ENCODE results near the gene ADGRE1. TPM values are rescaled to one million over a fixed set of nuclear protein-coding genes. Genes with fewer than 3 reads are reported as not detected.

Gene ADGRE1
- total RNA-seq, 1 donor from 2014 or later = not detected

GRCh38 chr19:6890938-6891337 is 3.6 kb downstream of the ADGRE1 start:
- Mint-ChIP-seq H3K4me3 (ENCODE audit: unreplicated experiment) (no peak overlapping the region), H3K36me3 (ENCODE audit: unreplicated experiment) (no peaks in the 10 kb centered on the region), H3K4me1 (ENCODE audit: unreplicated experiment) (no peaks in the 10 kb centered on the region), H3K27me3 (ENCODE audit: unreplicated experiment) (no peaks in the 10 kb centered on the region), H3K9me3 (ENCODE audit: unreplicated experiment) (peaks cover 29% of the 10 kb centered on the region), H3K27ac (ENCODE audit: unreplicated experiment) (no peak overlapping the region)
- TF ChIP-seq, protein P1, sequence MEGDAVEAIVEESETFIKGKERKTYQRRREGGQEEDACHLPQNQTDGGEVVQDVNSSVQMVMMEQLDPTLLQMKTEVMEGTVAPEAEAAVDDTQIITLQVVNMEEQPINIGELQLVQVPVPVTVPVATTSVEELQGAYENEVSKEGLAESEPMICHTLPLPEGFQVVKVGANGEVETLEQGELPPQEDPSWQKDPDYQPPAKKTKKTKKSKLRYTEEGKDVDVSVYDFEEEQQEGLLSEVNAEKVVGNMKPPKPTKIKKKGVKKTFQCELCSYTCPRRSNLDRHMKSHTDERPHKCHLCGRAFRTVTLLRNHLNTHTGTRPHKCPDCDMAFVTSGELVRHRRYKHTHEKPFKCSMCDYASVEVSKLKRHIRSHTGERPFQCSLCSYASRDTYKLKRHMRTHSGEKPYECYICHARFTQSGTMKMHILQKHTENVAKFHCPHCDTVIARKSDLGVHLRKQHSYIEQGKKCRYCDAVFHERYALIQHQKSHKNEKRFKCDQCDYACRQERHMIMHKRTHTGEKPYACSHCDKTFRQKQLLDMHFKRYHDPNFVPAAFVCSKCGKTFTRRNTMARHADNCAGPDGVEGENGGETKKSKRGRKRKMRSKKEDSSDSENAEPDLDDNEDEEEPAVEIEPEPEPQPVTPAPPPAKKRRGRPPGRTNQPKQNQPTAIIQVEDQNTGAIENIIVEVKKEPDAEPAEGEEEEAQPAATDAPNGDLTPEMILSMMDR (IDR thresholded peaks at IDR 0.05) = no peak
- no peak for DNase-seq (ENCODE audit: extremely low spot score, unreplicated experiment)

DNA sequence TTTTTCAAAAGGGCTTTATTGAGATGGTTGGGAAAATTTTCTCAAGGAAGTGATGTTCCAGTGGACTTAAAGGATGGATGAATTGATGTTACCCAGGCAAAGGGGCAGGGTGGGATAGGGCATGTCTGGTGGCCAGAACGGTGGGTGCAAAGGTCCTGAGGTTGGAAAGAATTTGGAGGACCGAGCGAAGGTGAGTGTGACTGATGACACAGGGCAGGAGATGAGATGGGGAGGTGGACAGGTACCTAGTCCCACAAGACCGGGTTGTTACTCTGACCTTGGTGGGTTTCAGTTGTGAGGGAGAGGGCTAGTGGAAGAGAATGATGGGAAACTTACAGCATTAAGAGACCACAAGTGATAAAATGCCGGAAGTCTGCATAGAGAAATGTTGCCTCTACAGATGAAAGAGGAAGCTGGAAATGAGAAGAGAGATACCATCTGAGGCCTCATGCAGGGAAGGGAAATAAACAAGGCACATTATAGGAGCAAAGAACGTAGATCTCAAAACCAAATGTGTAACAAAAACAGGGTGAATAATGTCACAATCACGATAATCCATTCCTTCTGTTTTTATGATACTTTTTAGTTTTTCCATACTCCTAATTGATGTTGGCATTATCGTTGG is 4.5 kb downstream of the ADGRE1 start:
- H3K9me3 Mint-ChIP-seq (ENCODE audit: unreplicated experiment) = peaks cover 36% of the 10 kb centered on the region
- H3K36me3 Mint-ChIP-seq (ENCODE audit: unreplicated experiment) = no peaks in the 10 kb centered on the region
- no peak overlapping the region for H3K27ac Mint-ChIP-seq (ENCODE audit: unreplicated experiment)
- DNase-seq (ENCODE audit: extremely low spot score, unreplicated experiment) = no peak
- no peaks in the 10 kb centered on the region for H3K27me3 Mint-ChIP-seq (ENCODE audit: unreplicated experiment)
- no peak overlapping the region for H3K4me3 Mint-ChIP-seq (ENCODE audit: unreplicated experiment)
- TF ChIP-seq, protein P1 (IDR thresholded peaks at IDR 0.05) = no peak
- no peaks in the 10 kb centered on the region for H3K4me1 Mint-ChIP-seq (ENCODE audit: unreplicated experiment)

- Mint-ChIP-seq H3K9me3 (ENCODE audit: unreplicated experiment) (peaks cover 42% of the 10 kb centered on the region), H3K4me1 (ENCODE audit: unreplicated experiment) (no peaks in the 10 kb centered on the region), H3K27me3 (ENCODE audit: unreplicated experiment) (no peaks in the 10 kb centered on the region), H3K4me3 (ENCODE audit: unreplicated experiment) (no peak overlapping the region), H3K36me3 (ENCODE audit: unreplicated experiment) (no peaks in the 10 kb centered on the region), H3K27ac (ENCODE audit: unreplicated experiment) (no peak overlapping the region)
- no peak for DNase-seq (ENCODE audit: extremely low spot score, unreplicated experiment)
- TF ChIP-seq, protein P1 (IDR thresholded peaks at IDR 0.05) = no peak
Observed at GRCh38 chr19:6894313-6894712, 6.9 kb downstream of the ADGRE1 start.

DNA sequence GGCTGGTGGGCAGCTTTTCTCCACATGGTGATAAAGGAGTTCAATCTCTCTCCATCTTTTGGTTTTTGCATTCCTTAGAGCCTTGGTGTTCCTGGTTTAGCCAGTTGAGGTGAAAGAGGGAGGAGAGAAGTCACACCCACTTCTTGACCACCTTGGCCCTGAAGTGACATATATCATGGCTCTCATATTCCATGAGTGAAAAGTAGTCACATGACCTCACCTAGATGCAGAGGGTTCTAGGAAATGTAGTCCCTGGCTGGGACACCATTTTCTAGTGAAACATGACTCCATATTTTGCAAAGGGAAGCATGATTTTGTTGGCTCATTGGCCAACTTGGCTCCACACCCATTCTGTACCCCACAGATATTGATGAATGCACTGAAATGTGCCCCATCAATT is 16.1 kb downstream of the ADGRE1 start:
- H3K36me3 Mint-ChIP-seq (ENCODE audit: unreplicated experiment) = no peaks in the 10 kb centered on the region
- H3K27me3 Mint-ChIP-seq (ENCODE audit: unreplicated experiment) = no peaks in the 10 kb centered on the region
- no peak for DNase-seq (ENCODE audit: extremely low spot score, unreplicated experiment)
- no peak overlapping the region for H3K27ac Mint-ChIP-seq (ENCODE audit: unreplicated experiment)
- TF ChIP-seq, protein P1 (IDR thresholded peaks at IDR 0.05) = no peak
- no peaks in the 10 kb centered on the region for H3K4me1 Mint-ChIP-seq (ENCODE audit: unreplicated experiment)
- peaks cover 41% of the 10 kb centered on the region for H3K9me3 Mint-ChIP-seq (ENCODE audit: unreplicated experiment)
- H3K4me3 Mint-ChIP-seq (ENCODE audit: unreplicated experiment) = no peak overlapping the region

- no peak overlapping the region for H3K27ac Mint-ChIP-seq (ENCODE audit: unreplicated experiment)
- H3K9me3 Mint-ChIP-seq (ENCODE audit: unreplicated experiment) = peaks cover 31% of the 10 kb centered on the region
- H3K4me3 Mint-ChIP-seq (ENCODE audit: unreplicated experiment) = no peak overlapping the region
- no peaks in the 10 kb centered on the region for H3K27me3 Mint-ChIP-seq (ENCODE audit: unreplicated experiment)
- TF ChIP-seq, protein P1 (IDR thresholded peaks at IDR 0.05) = no peak
- H3K36me3 Mint-ChIP-seq (ENCODE audit: unreplicated experiment) = no peaks in the 10 kb centered on the region
- DNase-seq (ENCODE audit: extremely low spot score, unreplicated experiment) = no peak
- no peaks in the 10 kb centered on the region for H3K4me1 Mint-ChIP-seq (ENCODE audit: unreplicated experiment)
Observed at GRCh38 chr19:6906559-6907060, 19.2 kb downstream of the ADGRE1 start.
